HCT116 (cell line): ENCODE data around the gene ZNF282. TPM values are rescaled to one million over a fixed set of nuclear protein-coding genes. Genes with fewer than 3 reads are reported as not detected.

Experiments used
- ATAC-seq: fragments of 200-7000 bp; cut with Tn5 transposase; 2 replicates; pipeline ENCODE4 v1.9.1; 2020; ENCODE audit warnings: mild to moderate bottlenecking, moderate library complexity
- BruUV-seq: library from RNA; stranded (reverse); fragments of 400-500 nt; replicated peaks from 2 replicates; lab custom pipeline; 2021; lab: Mats Ljungman, UMichigan
- CTCF ChIA-PET: fragments of 300-600 bp; sonication (Branson Sonifier 250); formaldehyde crosslinking; loops from one replicate; lab custom pipeline; 2021; ENCODE audit warnings: antibody characterized with exemption; lab: Charles Lee
- POLR2A ChIA-PET: fragments of 300-600, 350-600 bp; sonication (Branson Sonifier 250); formaldehyde crosslinking; loops from one replicate; lab custom pipeline; 2021; ENCODE audit warnings: antibody characterized with exemption; lab: Charles Lee
- RAD21 ChIA-PET, 2 experiments: fragments of 300-600 bp; sonication (Branson Sonifier 250); formaldehyde crosslinking; loops; one replicate each; lab custom pipeline; 2023; ENCODE audit warnings: low total read pairs in 2 of 2; ENCODE audit not compliant: uncharacterized antibody in 2 of 2, unreplicated experiment in 2 of 2, low non-redundant PET in 1 of 2; lab: Charles Lee
- DNase-seq: peaks from one replicate; pipeline ENCODE4 v3.0.0-alpha.2; 2010; ENCODE audit warnings: low read depth, low spot score
- H2AFZ ChIP-seq: fragments of 200-600 bp; shearing (Covaris generic), sonication (generic); 2 replicates; pipeline ENCODE4 v1.6.1; 2017; ENCODE audit warnings: low read depth, mixed run types, mixed read lengths, antibody characterized with exemption, low read length; ENCODE audit not compliant: poor library complexity, severe bottlenecking
- H3K27ac ChIP-seq: 2 replicates; pipeline ENCODE4 v1.5.1; 2012; ENCODE audit warnings: low read depth, low read length
- H3K27me3 ChIP-seq: fragments of 200-600 bp; sonication (generic); 2 replicates; pipeline ENCODE4 v1.6.1; 2016; ENCODE audit warnings: mixed run types, low read length, mixed read lengths; ENCODE audit not compliant: insufficient read depth
- H3K36me3 ChIP-seq, 2 experiments: fragments of 200-500 bp in 1 of 2; fragments of 200-600 bp in 1 of 2; sonication (Bioruptor generic) in 1 of 2; sonication (generic) in 1 of 2; 2 replicates each; pipeline versions ENCODE4 v1.5.1 to v1.6.1; 2014 to 2016; ENCODE audit warnings: low read length in 2 of 2, inconsistent platforms in 1 of 2, mixed read lengths in 1 of 2, mixed run types in 1 of 2; ENCODE audit not compliant: insufficient read depth in 2 of 2, control insufficient read depth in 1 of 2
- H3K4me1 ChIP-seq, 2 experiments: fragments of 200-600 bp in 1 of 2; sonication (generic) in 1 of 2; 2 replicates each; pipeline versions ENCODE4 v1.5.1 to v1.6.1; 2012 to 2017; ENCODE audit warnings: low read length in 2 of 2, inconsistent platforms in 1 of 2, mild to moderate bottlenecking in 1 of 2, mixed read lengths in 1 of 2, mixed run types in 1 of 2, moderate library complexity in 1 of 2; ENCODE audit not compliant: insufficient read depth in 2 of 2, control insufficient read depth in 1 of 2
- H3K4me2 ChIP-seq: fragments of 200-600 bp; sonication (generic); 2 replicates; pipeline ENCODE4 v1.6.1; 2017; ENCODE audit warnings: mixed run types, low read length, mixed read lengths
- H3K4me3 ChIP-seq, 2 experiments: fragments of 200-600 bp in 1 of 2; sonication (generic) in 1 of 2; replicated peaks in 1 of 2; 2 replicates each; pipeline ENCODE4 v1.5.1; 2011 to 2016; ENCODE audit warnings: low read length in 2 of 2, control low read depth in 1 of 2, low read depth in 1 of 2, mild to moderate bottlenecking in 1 of 2, mixed read lengths in 1 of 2, mixed run types in 1 of 2
- H3K79me2 ChIP-seq: fragments of 200-600 bp; sonication (generic); 2 replicates; pipeline ENCODE4 v1.6.1; 2017; ENCODE audit warnings: mild to moderate bottlenecking, mixed run types, low read length, moderate library complexity, mixed read lengths; ENCODE audit not compliant: insufficient read depth
- H3K9ac ChIP-seq: fragments of 200-600 bp; sonication (generic); 2 replicates; pipeline ENCODE4 v1.6.1; 2016; ENCODE audit warnings: low read length, mixed read lengths
- H3K9me2 ChIP-seq: fragments of 200-600 bp; sonication (generic), shearing (Covaris generic); 2 replicates; pipeline ENCODE4 v1.6.1; 2017; ENCODE audit warnings: mixed run types, mild to moderate bottlenecking, moderate library complexity; ENCODE audit not compliant: insufficient read depth
- H3K9me3 ChIP-seq, 2 experiments: fragments of 200-500 bp in 1 of 2; fragments of 200-600 bp in 1 of 2; sonication (Bioruptor generic) in 1 of 2; sonication (generic) in 1 of 2; 2 replicates each; pipeline ENCODE4 v1.6.1; 2014 to 2017; ENCODE audit warnings: low read length in 2 of 2, mixed read lengths in 2 of 2, inconsistent platforms in 1 of 2, low read depth in 1 of 2, mild to moderate bottlenecking in 1 of 2, mixed run types in 1 of 2, moderate library complexity in 1 of 2; ENCODE audit not compliant: control insufficient read depth in 1 of 2, insufficient read depth in 1 of 2
- H4K20me1 ChIP-seq: fragments of 200-600 bp; sonication (generic), shearing (Covaris generic); 2 replicates; pipeline ENCODE4 v1.6.1; 2017; ENCODE audit warnings: mixed run types, mild to moderate bottlenecking, moderate library complexity; ENCODE audit not compliant: insufficient read depth
- CEBPB ChIP-seq: IDR thresholded peaks from 2 replicates; pipeline ENCODE4 v1.6.1; 2012; ENCODE audit warnings: low read depth
- EGR1 ChIP-seq: IDR thresholded peaks from 2 replicates; pipeline ENCODE4 v1.6.1; 2012; ENCODE audit warnings: low read depth
- JUND ChIP-seq: IDR thresholded peaks from 2 replicates; pipeline ENCODE4 v1.6.1; 2012
- POLR2AphosphoS5 ChIP-seq: IDR thresholded peaks from 2 replicates; pipeline ENCODE4 v1.6.1; 2011; ENCODE audit warnings: mild to moderate bottlenecking, low read depth, low read length, moderate library complexity
- SP1 ChIP-seq: IDR thresholded peaks from 2 replicates; pipeline ENCODE4 v1.6.1; 2012; ENCODE audit warnings: low read depth
- ZBTB33 ChIP-seq: IDR thresholded peaks from 2 replicates; pipeline ENCODE4 v1.6.1; 2011; ENCODE audit warnings: mild to moderate bottlenecking, low read length, moderate library complexity; ENCODE audit not compliant: insufficient replicate concordance; ENCODE audit errors: extremely low read depth
- ZFX ChIP-seq: fragments of 450-650 bp; IDR thresholded peaks from 2 replicates; pipeline ENCODE4 v1.6.1; 2017
- intact Hi-C: fragments of 100-400 bp; cut with micrococcal nuclease; formaldehyde crosslinking; loops from 2 replicates; pipeline ENCODE4 v1.10.0; 2022
- total RNA-seq: library from RNA; stranded (reverse); gene quantifications from one replicate; pipeline ENCODE4 v1.2.1, GENCODE V29; 2021; ENCODE audit not compliant: unreplicated experiment
- TF ChIP-seq, protein P1 (sequence below): IDR thresholded peaks from 2 replicates; pipeline ENCODE4 v1.6.1; 2012

The ZNF282 gene
- total RNA-seq, 1 experiment from 2014 or later: 30.4 TPM

DNA sequence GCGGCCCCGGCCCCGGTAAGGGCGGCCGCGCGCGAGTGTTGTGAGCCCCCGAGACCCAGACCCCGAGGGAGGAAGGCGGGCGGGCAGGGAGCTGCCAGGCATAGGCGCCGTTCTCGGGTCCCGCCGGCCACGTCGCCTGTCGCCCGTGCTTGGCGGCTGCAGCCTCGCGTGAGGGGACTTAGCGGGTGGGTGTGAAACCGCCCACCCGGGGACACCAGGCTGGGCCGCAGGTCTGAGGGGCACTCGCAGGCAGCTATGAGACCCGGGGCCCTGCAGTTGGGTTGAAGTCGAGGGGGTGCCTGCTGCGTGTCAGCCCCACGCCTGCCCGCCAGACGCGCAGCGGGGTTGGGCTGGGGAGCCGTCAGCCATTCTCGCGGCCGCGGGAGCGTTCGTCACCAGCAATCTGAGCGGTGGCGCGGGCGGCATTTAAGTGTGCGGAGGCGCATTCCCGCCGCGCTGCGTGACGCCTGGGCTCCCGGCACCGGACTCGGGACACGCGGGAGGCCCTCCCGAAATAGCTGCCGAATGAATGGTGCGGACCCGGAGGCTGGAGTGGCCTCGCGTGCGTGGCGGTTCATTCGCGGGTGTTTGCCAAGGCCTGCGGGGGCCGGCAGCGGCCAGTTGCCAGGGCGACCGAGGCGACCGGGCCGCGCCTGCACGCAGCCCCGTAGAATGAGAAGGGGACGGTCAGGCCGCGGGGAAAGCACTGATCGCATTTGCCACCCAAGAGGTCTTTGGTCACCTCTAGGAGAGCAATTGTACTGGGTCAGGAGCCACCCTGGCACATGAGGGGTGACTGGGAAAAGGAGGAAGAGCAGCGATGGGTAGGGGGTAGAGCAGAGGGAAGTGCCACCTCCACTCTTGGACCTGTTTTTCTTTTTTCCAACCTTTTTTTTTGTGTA lies 47.3 kb upstream of the ZNF282 start:
- peak overlapping the region; percentile 92 for H3K9ac ChIP-seq
- DNase-seq (no peak), ATAC-seq (peak; percentile 41)
- ChIA-PET RAD21 (interaction anchor here in 1 of 2 experiments (0.7 kb wide), 1 partner anchor 1815 kb away, joined by 4 read pairs; no protein-coding TSS in a partner anchor), POLR2A (interaction anchor here (0.7 to 1.4 kb wide), 6 partner anchors 14 to 82 kb away, joined by 3 to 4 read pairs (median 4); no protein-coding TSS in a partner anchor), CTCF (interaction anchor here (0.6 to 4.8 kb wide), 5 partner anchors 12 to 683 kb away, joined by 3 to 28 read pairs (median 5); partner anchors contain the start of genes ZNF282 and ZNF425)
- no peaks in the 10 kb centered on the region for H3K36me3 ChIP-seq
- H3K27me3 ChIP-seq: no peaks in the 10 kb centered on the region
- peaks cover 53% of the 10 kb centered on the region for H3K79me2 ChIP-seq
- H2AFZ ChIP-seq: no peak overlapping the region
- H3K27ac ChIP-seq: peak overlapping the region; percentile 81
- BruUV-seq: no TSS peak
- peak overlapping the region; percentile 87 for H3K4me2 ChIP-seq
- intact Hi-C loops: loop anchor here (1.0 to 5.0 kb wide), 2 partner anchors 22 to 81 kb away; partner anchors contain the start of gene ZNF425
- peak overlapping the region; percentile 82 to 95 for H3K4me3 ChIP-seq
- H3K9me3 ChIP-seq: no peaks in the 10 kb centered on the region
- peak; percentile 97 for TF ChIP-seq ZFX
- no peak for TF ChIP-seq JUND
- TF ChIP-seq, protein P1, sequence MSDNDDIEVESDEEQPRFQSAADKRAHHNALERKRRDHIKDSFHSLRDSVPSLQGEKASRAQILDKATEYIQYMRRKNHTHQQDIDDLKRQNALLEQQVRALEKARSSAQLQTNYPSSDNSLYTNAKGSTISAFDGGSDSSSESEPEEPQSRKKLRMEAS: peak; percentile 33
- TF ChIP-seq POLR2AphosphoS5: no peak
- TF ChIP-seq CEBPB: no peak
- no peak for TF ChIP-seq ZBTB33
- 0 out of 2 replicates have a peak, but pooled peaks have one; percentile 40 for TF ChIP-seq EGR1
- TF ChIP-seq SP1: no peak
- H3K9me2 ChIP-seq: no peaks in the 10 kb centered on the region
- H4K20me1 ChIP-seq: no peaks in the 10 kb centered on the region
- peaks cover 37 to 50% of the 10 kb centered on the region in 2 experiments for H3K4me1 ChIP-seq
